IMR-90 (cell line): ENCODE data around the gene SORL1. TPM values are rescaled to one million over a fixed set of nuclear protein-coding genes. Genes with fewer than 3 reads are reported as not detected.

Experiments used
- ATAC-seq: fragments of 200-7000 bp; cut with Tn5 transposase; 2 replicates; pipeline ENCODE4 v1.9.1; 2020; ENCODE audit warnings: low read depth, mild to moderate bottlenecking, moderate library complexity
- BruUV-seq: library from RNA; stranded (reverse); fragments of 400-500 nt; replicated peaks from 2 replicates; lab custom pipeline; 2021; lab: Mats Ljungman, UMichigan
- CTCF ChIA-PET: fragments of 300-600 bp; formaldehyde crosslinking; extraction: SDS; loops from one replicate; lab custom pipeline; 2021; ENCODE audit warnings: antibody characterized with exemption; lab: Yijun Ruan, JAX
- POLR2A ChIA-PET: fragments of 300-600 bp; sonication (Branson Sonifier 250); formaldehyde crosslinking; loops from one replicate; lab custom pipeline; 2022; ENCODE audit warnings: antibody characterized with exemption; ENCODE audit not compliant: unreplicated experiment; lab: Charles Lee
- DNase-seq: peaks from one replicate; pipeline ENCODE4 v3.0.0; 2013
- H2AFZ ChIP-seq: replicated peaks from 2 replicates; pipeline ENCODE3; 2013; ENCODE audit warnings: low read length, mild to moderate bottlenecking; ENCODE audit not compliant: poor library complexity
- H2AK5ac ChIP-seq: 2 replicates; pipeline ENCODE4 v1.6.1; 2013; ENCODE audit warnings: low read depth, low read length, inconsistent platforms
- H2AK9ac ChIP-seq: replicated peaks from 2 replicates; pipeline ENCODE3; 2013; ENCODE audit warnings: mild to moderate bottlenecking, low read depth, low read length, moderate library complexity; ENCODE audit not compliant: poor library complexity
- H2BK120ac ChIP-seq: 2 replicates; pipeline ENCODE4 v1.6.1; 2013; ENCODE audit warnings: low read depth, low read length, inconsistent platforms
- H2BK15ac ChIP-seq: 3 replicates; pipeline ENCODE4 v1.6.1; 2013; ENCODE audit warnings: low read depth, low read length, inconsistent platforms
- H2BK20ac ChIP-seq: 2 replicates; pipeline ENCODE4 v1.6.1; 2013; ENCODE audit warnings: low read depth, mild to moderate bottlenecking, inconsistent platforms, low read length, moderate library complexity
- H2BK5ac ChIP-seq: 2 replicates; pipeline ENCODE4 v1.6.1; 2013; ENCODE audit warnings: mild to moderate bottlenecking, low read depth, low read length, inconsistent platforms; ENCODE audit not compliant: poor library complexity, severe bottlenecking
- H3K14ac ChIP-seq: replicated peaks from 2 replicates; pipeline ENCODE4 v1.6.1; 2013; ENCODE audit warnings: low read depth, low read length, inconsistent platforms
- H3K18ac ChIP-seq: 2 replicates; pipeline ENCODE4 v1.6.1; 2013; ENCODE audit warnings: low read depth, low read length, control low read depth
- H3K23ac ChIP-seq: 2 replicates; pipeline ENCODE4 v1.6.1; 2013; ENCODE audit warnings: low read depth, low read length, inconsistent platforms
- H3K27ac ChIP-seq: 2 replicates; pipeline ENCODE4 v1.5.1; 2013; ENCODE audit warnings: mild to moderate bottlenecking, control low read depth, low read length; ENCODE audit not compliant: insufficient read depth
- H3K27me3 ChIP-seq: 2 replicates; pipeline ENCODE4 v1.6.1; 2013; ENCODE audit warnings: low read length; ENCODE audit not compliant: control insufficient read depth, insufficient read depth
- H3K36me3 ChIP-seq: 2 replicates; pipeline ENCODE4 v1.6.1; 2013; ENCODE audit warnings: low read length, mixed read lengths; ENCODE audit not compliant: control insufficient read depth, insufficient read depth
- H3K4ac ChIP-seq: 2 replicates; pipeline ENCODE4 v1.6.1; 2013; ENCODE audit warnings: low read depth, low read length, inconsistent platforms
- H3K4me1 ChIP-seq: 2 replicates; pipeline ENCODE4 v1.6.1; 2013; ENCODE audit warnings: low read length, mixed read lengths; ENCODE audit not compliant: control insufficient read depth, insufficient read depth
- H3K4me2 ChIP-seq: 2 replicates; pipeline ENCODE4 v1.6.1; 2013; ENCODE audit warnings: low read depth, mild to moderate bottlenecking, control low read depth, low read length, moderate library complexity
- H3K4me3 ChIP-seq: 2 replicates; pipeline ENCODE4 v1.5.1; 2013; ENCODE audit warnings: low read depth, mild to moderate bottlenecking, control low read depth, low read length, moderate library complexity; ENCODE audit not compliant: insufficient read depth
- H3K56ac ChIP-seq: 2 replicates; pipeline ENCODE4 v1.6.1; 2013; ENCODE audit warnings: low read length, inconsistent platforms; ENCODE audit not compliant: insufficient read depth; ENCODE audit errors: extremely low read depth
- H3K79me1 ChIP-seq, 2 experiments: 2 replicates each; pipeline ENCODE4 v1.6.1; 2013; ENCODE audit warnings: low read length in 2 of 2, inconsistent platforms in 1 of 2, low read depth in 1 of 2
- H3K9ac ChIP-seq: 2 replicates; pipeline ENCODE4 v1.6.1; 2013; ENCODE audit warnings: low read depth, low read length, control low read depth
- H3K9me1 ChIP-seq: 2 replicates; pipeline ENCODE4 v1.6.1; 2013; ENCODE audit warnings: low read length, inconsistent platforms; ENCODE audit not compliant: insufficient read depth
- H3K9me3 ChIP-seq: 2 replicates; pipeline ENCODE4 v1.6.1; 2013; ENCODE audit warnings: low read length; ENCODE audit not compliant: control insufficient read depth, insufficient read depth
- H4K20me1 ChIP-seq: 2 replicates; pipeline ENCODE4 v1.6.1; 2013; ENCODE audit warnings: low read length, inconsistent platforms; ENCODE audit not compliant: insufficient read depth
- H4K5ac ChIP-seq: 2 replicates; pipeline ENCODE4 v1.6.1; 2013; ENCODE audit warnings: mild to moderate bottlenecking, low read depth, low read length, control low read depth
- H4K8ac ChIP-seq, 2 experiments: 2 replicates each; pipeline ENCODE4 v1.6.1; 2013; ENCODE audit warnings: low read depth in 2 of 2, low read length in 2 of 2, control low read depth in 1 of 2, inconsistent platforms in 1 of 2
- H4K91ac ChIP-seq: 2 replicates; pipeline ENCODE4 v1.6.1; 2013; ENCODE audit warnings: low read depth, low read length, inconsistent platforms; ENCODE audit not compliant: insufficient read depth
- BHLHE40 ChIP-seq: fragments of 150-350 bp; IDR thresholded peaks from 2 replicates; pipeline ENCODE4 v1.6.1; 2016; ENCODE audit warnings: mild to moderate bottlenecking, low read depth, low read length
- CEBPB ChIP-seq: IDR thresholded peaks from 2 replicates; pipeline ENCODE4 v1.6.1; 2012; ENCODE audit warnings: low read depth, low read length, improper control_type of control experiment
- CHD1 ChIP-seq: IDR thresholded peaks from 2 replicates; pipeline ENCODE4 v1.6.1; 2012; ENCODE audit warnings: low read depth, low read length, improper control_type of control experiment
- FOS ChIP-seq: fragments of 150-350 bp; IDR thresholded peaks from 2 replicates; pipeline ENCODE4 v1.6.1; 2016; ENCODE audit warnings: low read depth, low read length
- MAFK ChIP-seq: IDR thresholded peaks from 2 replicates; pipeline ENCODE4 v1.6.1; 2012; ENCODE audit warnings: low read depth, low read length, improper control_type of control experiment
- MAZ ChIP-seq: IDR thresholded peaks from 2 replicates; pipeline ENCODE4 v1.6.1; 2012; ENCODE audit warnings: low read depth, mild to moderate bottlenecking, low read length, improper control_type of control experiment, moderate library complexity, borderline replicate concordance
- MXI1 ChIP-seq: IDR thresholded peaks from 2 replicates; pipeline ENCODE4 v1.6.1; 2012; ENCODE audit warnings: low read depth, mild to moderate bottlenecking, low read length, moderate library complexity, borderline replicate concordance
- NFE2L2 ChIP-seq: fragments of 150-350 bp; IDR thresholded peaks from 2 replicates; pipeline ENCODE4 v1.6.1; 2016; ENCODE audit warnings: low read depth, mild to moderate bottlenecking, low read length
- POLR2A ChIP-seq: IDR thresholded peaks from 2 replicates; pipeline ENCODE4 v1.6.1; 2012; ENCODE audit warnings: mild to moderate bottlenecking, low read depth, low read length
- RAD21 ChIP-seq: IDR thresholded peaks from 2 replicates; pipeline ENCODE4 v1.6.1; 2012; ENCODE audit warnings: low read length, improper control_type of control experiment
- RCOR1 ChIP-seq: IDR thresholded peaks from 2 replicates; pipeline ENCODE4 v1.6.1; 2012; ENCODE audit warnings: mild to moderate bottlenecking, low read length, improper control_type of control experiment; ENCODE audit not compliant: insufficient replicate concordance
- RFX5 ChIP-seq: IDR thresholded peaks from 2 replicates; pipeline ENCODE4 v1.8.0; 2012; ENCODE audit warnings: low read depth, mild to moderate bottlenecking, low read length, moderate library complexity
- WGBS, 2 experiments: methylation state at CpG; one replicate each; pipeline versions ENCODE4 v1.1.5 to v1.1.7; 2013; ENCODE audit warnings: missing lambda C conversion rate in 2 of 2; ENCODE audit not compliant: insufficient read length in 1 of 2; ENCODE audit errors: extremely low coverage in 2 of 2; 5-methylcytosine and 5-hydroxymethylcytosine counted together
- dilution Hi-C: fragments of 300-500 bp; cut with HindIII; formaldehyde crosslinking; loops from one replicate; pipeline ENCODE4 v1.14.3; 2018; ENCODE audit warnings: low sequenced_read_pairs; ENCODE audit not compliant: unreplicated experiment
- in situ Hi-C: fragments of 300-500 bp; cut with MboI; formaldehyde crosslinking; loops from 3 replicates; pipeline ENCODE4 v1.14.3; 2019; ENCODE audit warnings: low sequenced_read_pairs, inconsistent platforms, mixed read lengths
- intact Hi-C: fragments of 100-400 bp; cut with micrococcal nuclease; formaldehyde crosslinking; loops from 2 replicates; pipeline ENCODE4 v1.10.0; 2022
- polyA plus RNA-seq, 3 experiments: library from polyadenylated mRNA; depleted of rRNA; stranded (reverse); fragments of >200 nt; gene quantifications; 2 replicates each; pipeline ENCODE4 v1.2.3, GENCODE V29; 2012; ENCODE audit warnings: low replicate concordance in 1 of 3
- total RNA-seq: library from RNA; depleted of rRNA; stranded (reverse); fragments of >200 nt; gene quantifications from 2 replicates; pipeline ENCODE4 v1.2.3, GENCODE V29; 2012
- TF ChIP-seq, protein P1 (sequence below): fragments of 150-350 bp; IDR thresholded peaks from 2 replicates; pipeline ENCODE4 v1.6.1; 2016; ENCODE audit warnings: low read depth, mild to moderate bottlenecking, low read length, moderate library complexity, borderline replicate concordance
- TF ChIP-seq, protein P2 (sequence below): fragments of 150-350 bp; IDR thresholded peaks from 2 replicates; pipeline ENCODE4 v1.6.1; 2017; ENCODE audit warnings: mild to moderate bottlenecking, antibody characterized with exemption, low read length, low read depth
- TF ChIP-seq, protein P3 (sequence below): conservative IDR thresholded peaks from 2 replicates; pipeline ENCODE4 v1.5.1; 2012; ENCODE audit warnings: mild to moderate bottlenecking, low read depth, low read length, improper control_type of control experiment

Gene SORL1
- total and polyA plus RNA-seq, 2 of the 4 experiments (the other 2 are of a cell fraction): 1.0 to 2.0 TPM

DNA sequence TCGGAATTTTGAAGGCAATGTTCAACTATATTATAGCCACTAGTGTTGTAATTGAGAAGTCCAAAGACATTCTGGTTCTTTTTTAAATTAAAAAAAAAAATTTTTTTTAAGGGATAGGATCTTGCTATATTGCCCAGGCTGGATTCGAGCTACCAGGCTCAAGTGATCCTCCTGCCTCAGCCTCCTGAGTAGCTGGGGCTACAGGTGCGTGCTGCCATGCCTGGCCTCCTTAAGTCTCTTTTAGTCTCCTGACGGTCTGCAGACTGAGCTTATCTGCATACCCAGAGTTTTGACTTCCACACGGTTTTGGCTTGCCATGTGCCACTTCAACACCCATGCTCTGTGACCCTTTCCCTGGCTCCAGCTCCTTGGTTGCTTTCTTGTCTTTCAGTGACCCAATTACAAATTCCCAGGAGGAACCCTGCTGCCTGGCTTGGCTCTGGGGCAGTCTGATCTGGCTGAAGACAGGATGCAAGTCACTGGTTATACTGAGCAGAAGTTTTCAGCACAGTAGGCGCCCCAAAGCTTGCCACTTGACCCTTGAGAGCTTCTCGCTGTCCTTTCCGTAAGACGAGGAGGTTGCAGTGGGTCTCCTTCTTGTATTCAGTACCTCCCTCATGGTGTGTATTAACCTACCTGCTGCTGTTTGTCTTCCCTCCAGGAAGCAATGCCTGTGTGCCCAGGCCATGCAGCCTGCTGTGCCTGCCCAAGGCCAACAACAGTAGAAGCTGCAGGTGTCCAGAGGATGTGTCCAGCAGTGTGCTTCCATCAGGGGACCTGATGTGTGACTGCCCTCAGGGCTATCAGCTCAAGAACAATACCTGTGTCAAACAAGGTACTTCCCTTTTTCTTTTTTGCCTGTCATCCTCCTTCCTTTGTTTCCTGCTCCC lies 114.4 kb downstream of the SORL1 start:
- Histone ChIP-seq H3K9ac (no peak overlapping the region), H2AK9ac (no peak overlapping the region), H4K5ac (no peak overlapping the region), H3K4me2 (no peak overlapping the region), H3K4me3 (no peak overlapping the region), H2BK15ac (no peak overlapping the region), H3K14ac (no peak overlapping the region), H4K20me1 (no peaks in the 10 kb centered on the region), H4K91ac (no peak overlapping the region), H2BK5ac (no peak overlapping the region), H3K27ac (no peak overlapping the region), H3K18ac (no peak overlapping the region), H2AFZ (no peak overlapping the region), H3K23ac (no peak overlapping the region), H2BK120ac (no peak overlapping the region), H3K27me3 (no peaks in the 10 kb centered on the region; the same call in 1 of the 2 replicates), H3K9me1 (no peaks in the 10 kb centered on the region), H3K36me3 (no peaks in the 10 kb centered on the region), H3K56ac (no peak overlapping the region), H3K4ac (no peak overlapping the region), H4K8ac (no peak overlapping the region), H3K79me1 (no peaks in the 10 kb centered on the region), H3K4me1 (peaks cover 2% of the 10 kb centered on the region; the same call in 1 of the 2 replicates), H3K9me3 (no peaks in the 10 kb centered on the region), H2AK5ac (no peak overlapping the region), H2BK20ac (no peak overlapping the region)
- DNase-seq (no peak), ATAC-seq (no peak)
- dilution Hi-C loops: no loop called here
- POLR2A ChIA-PET: no interaction called here
- no TSS peak for BruUV-seq
- CTCF ChIA-PET: no interaction called here
- intact Hi-C loops: no loop called here
- in situ Hi-C loops: no loop called here
- 63% methylated on average over 3 of the region's 9 CpGs; no CpG with 5 or more reads in 1 of the 2 experiments for WGBS, 2 experiments
- TF ChIP-seq RFX5 (no peak), RAD21 (no peak), MXI1 (no peak), POLR2A (no peak), BHLHE40 (no peak), CEBPB (no peak), MAZ (no peak), NFE2L2 (no peak), RCOR1 (no peak), CHD1 (no peak), MAFK (no peak), FOS (no peak)
- TF ChIP-seq, protein P1, sequence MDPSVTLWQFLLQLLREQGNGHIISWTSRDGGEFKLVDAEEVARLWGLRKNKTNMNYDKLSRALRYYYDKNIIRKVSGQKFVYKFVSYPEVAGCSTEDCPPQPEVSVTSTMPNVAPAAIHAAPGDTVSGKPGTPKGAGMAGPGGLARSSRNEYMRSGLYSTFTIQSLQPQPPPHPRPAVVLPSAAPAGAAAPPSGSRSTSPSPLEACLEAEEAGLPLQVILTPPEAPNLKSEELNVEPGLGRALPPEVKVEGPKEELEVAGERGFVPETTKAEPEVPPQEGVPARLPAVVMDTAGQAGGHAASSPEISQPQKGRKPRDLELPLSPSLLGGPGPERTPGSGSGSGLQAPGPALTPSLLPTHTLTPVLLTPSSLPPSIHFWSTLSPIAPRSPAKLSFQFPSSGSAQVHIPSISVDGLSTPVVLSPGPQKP: no peak
- TF ChIP-seq, protein P2, sequence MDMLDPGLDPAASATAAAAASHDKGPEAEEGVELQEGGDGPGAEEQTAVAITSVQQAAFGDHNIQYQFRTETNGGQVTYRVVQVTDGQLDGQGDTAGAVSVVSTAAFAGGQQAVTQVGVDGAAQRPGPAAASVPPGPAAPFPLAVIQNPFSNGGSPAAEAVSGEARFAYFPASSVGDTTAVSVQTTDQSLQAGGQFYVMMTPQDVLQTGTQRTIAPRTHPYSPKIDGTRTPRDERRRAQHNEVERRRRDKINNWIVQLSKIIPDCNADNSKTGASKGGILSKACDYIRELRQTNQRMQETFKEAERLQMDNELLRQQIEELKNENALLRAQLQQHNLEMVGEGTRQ: no peak
- TF ChIP-seq, protein P3, sequence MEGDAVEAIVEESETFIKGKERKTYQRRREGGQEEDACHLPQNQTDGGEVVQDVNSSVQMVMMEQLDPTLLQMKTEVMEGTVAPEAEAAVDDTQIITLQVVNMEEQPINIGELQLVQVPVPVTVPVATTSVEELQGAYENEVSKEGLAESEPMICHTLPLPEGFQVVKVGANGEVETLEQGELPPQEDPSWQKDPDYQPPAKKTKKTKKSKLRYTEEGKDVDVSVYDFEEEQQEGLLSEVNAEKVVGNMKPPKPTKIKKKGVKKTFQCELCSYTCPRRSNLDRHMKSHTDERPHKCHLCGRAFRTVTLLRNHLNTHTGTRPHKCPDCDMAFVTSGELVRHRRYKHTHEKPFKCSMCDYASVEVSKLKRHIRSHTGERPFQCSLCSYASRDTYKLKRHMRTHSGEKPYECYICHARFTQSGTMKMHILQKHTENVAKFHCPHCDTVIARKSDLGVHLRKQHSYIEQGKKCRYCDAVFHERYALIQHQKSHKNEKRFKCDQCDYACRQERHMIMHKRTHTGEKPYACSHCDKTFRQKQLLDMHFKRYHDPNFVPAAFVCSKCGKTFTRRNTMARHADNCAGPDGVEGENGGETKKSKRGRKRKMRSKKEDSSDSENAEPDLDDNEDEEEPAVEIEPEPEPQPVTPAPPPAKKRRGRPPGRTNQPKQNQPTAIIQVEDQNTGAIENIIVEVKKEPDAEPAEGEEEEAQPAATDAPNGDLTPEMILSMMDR: no peak
